Tibial nerve (tissue), 4 donors: ENCODE measurements around the gene RNASE8. TPM values are rescaled to one million over a fixed set of nuclear protein-coding genes. Genes with fewer than 3 reads are reported as not detected.
A peak's percentile ranks its signal among the peaks of the same experiment; 100 is the strongest.

ENCODE experiments used
- DNase-seq, 2 donors: peaks; one replicate each; pipeline ENCODE4 v3.0.0-alpha.2; 2019; ENCODE audit warnings: low spot score in 2 of 2
- H3K27ac ChIP-seq, 4 donors: fragments of 200-600 bp; sonication (generic) in 3 of 4; one replicate each; pipeline ENCODE4 v1.5.1; 2017 to 2019; ENCODE audit warnings: mild to moderate bottlenecking in 1 of 4
- H3K27me3 ChIP-seq, 2 donors: fragments of 200-600 bp; sonication (generic) in 1 of 2; one replicate each; pipeline versions ENCODE4 v1.5.1 to v1.6.0; 2017 to 2019
- H3K36me3 ChIP-seq, 3 donors: fragments of 200-600 bp; sonication (generic); one replicate each; pipeline ENCODE4 v1.5.1; 2018 to 2019
- H3K4me1 ChIP-seq, 4 donors: fragments of 200-600 bp; sonication (generic) in 3 of 4; one replicate each; pipeline ENCODE4 v1.5.1; 2017 to 2019
- H3K4me3 ChIP-seq, 4 donors: fragments of 200-600 bp; sonication (generic) in 3 of 4; one replicate each; pipeline ENCODE4 v1.5.1; 2017 to 2019; ENCODE audit warnings: mild to moderate bottlenecking in 1 of 4, moderate library complexity in 1 of 4
- H3K9me3 ChIP-seq, 4 donors: fragments of 200-600 bp; sonication (generic) in 3 of 4; one replicate each; pipeline ENCODE4 v1.5.1; 2017 to 2019
- CTCF ChIP-seq, 5 experiments: fragments of 200-600 bp in 3 of 5; fragments of 450-650 bp in 2 of 5; sonication (generic) in 3 of 5; IDR thresholded peaks; one replicate each; pipeline ENCODE4 v1.5.1; 2016 to 2019; ENCODE audit warnings: antibody characterized with exemption in 5 of 5, mild to moderate bottlenecking in 3 of 5, moderate library complexity in 2 of 5
- EP300 ChIP-seq, 2 donors: sonication (generic); formaldehyde crosslinking; IDR thresholded peaks; one replicate each; pipeline ENCODE4 v1.6.1; 2017; ENCODE audit warnings: antibody characterized with exemption in 2 of 2, mild to moderate bottlenecking in 1 of 2
- POLR2A ChIP-seq, 2 donors: fragments of 450-650 bp; IDR thresholded peaks; one replicate each; pipeline ENCODE4 v1.6.1; 2017; ENCODE audit warnings: antibody characterized with exemption in 2 of 2, mild to moderate bottlenecking in 2 of 2, moderate library complexity in 2 of 2
- WGBS, 2 donors: methylation state at CpG; one replicate each; pipeline ENCODE4 v1.1.5; 2018; 5-methylcytosine and 5-hydroxymethylcytosine counted together
- total RNA-seq, 4 donors: library from RNA; depleted of rRNA; stranded (reverse); fragments of >200 nt; gene quantifications; one replicate each; pipeline ENCODE4 v1.1.0, GENCODE V29; 2016

Gene RNASE8
- total RNA-seq, 4 donors from 2014 or later = not detected

GRCh38 chr14:21072781-21073339 is 15.2 kb downstream of the RNASE8 start:
- DNase-seq = no peak
- peaks cover 0 to 39% (median 0%) of the 10 kb centered on the region in 3 donors for H3K36me3 ChIP-seq
- peaks cover 0 to 61% (median 34%) of the 10 kb centered on the region in 4 donors for H3K4me1 ChIP-seq
- 73 to 77% methylated on average over 7 to 8 of the region's 9 CpGs for WGBS, 2 donors
- H3K27me3 ChIP-seq = no peaks in the 10 kb centered on the region
- no peaks in the 10 kb centered on the region for H3K9me3 ChIP-seq
- TF ChIP-seq POLR2A (IDR thresholded peaks at IDR 0.05) (no peak), CTCF (IDR thresholded peaks at IDR 0.05) (no peak), EP300 (IDR thresholded peaks at IDR 0.05) (no peak)
- H3K4me3 ChIP-seq = no peak overlapping the region
- peak overlapping the region; percentile 81 to 97 (median 94) for H3K27ac ChIP-seq

GRCh38 chr14:21073921-21074320 is 16.3 kb downstream of the RNASE8 start:
- no peaks in the 10 kb centered on the region for H3K27me3 ChIP-seq
- H3K9me3 ChIP-seq = no peaks in the 10 kb centered on the region
- WGBS, 2 donors = 69 to 78% methylated on average over 5 to 9 of the region's 9 CpGs
- DNase-seq = no peak
- TF ChIP-seq POLR2A (IDR thresholded peaks at IDR 0.05) = no peak
- no peak for TF ChIP-seq CTCF (IDR thresholded peaks at IDR 0.05)
- no peak for TF ChIP-seq EP300 (IDR thresholded peaks at IDR 0.05)
- peaks cover 0 to 50% (median 0%) of the 10 kb centered on the region in 3 donors for H3K36me3 ChIP-seq
- H3K4me3 ChIP-seq = no peak overlapping the region
- peak overlapping the region; percentile 30 to 97 (median 88) for H3K27ac ChIP-seq
- H3K4me1 ChIP-seq = peaks cover 0 to 56% (median 29%) of the 10 kb centered on the region in 4 donors

GRCh38 chr14:21074398-21075272 is 17.0 kb downstream of the RNASE8 start:
- 66 to 70% methylated on average over 18 to 26 of the region's 26 CpGs for WGBS, 2 donors
- Histone ChIP-seq H3K4me3 (no peak overlapping the region), H3K27me3 (no peaks in the 10 kb centered on the region), H3K4me1 (peaks cover 0 to 49% (median 24%) of the 10 kb centered on the region in 4 donors), H3K36me3 (peaks cover 0 to 57% (median 0%) of the 10 kb centered on the region in 3 donors), H3K27ac (peak overlapping the region; percentile 30 to 97 (median 70)), H3K9me3 (no peaks in the 10 kb centered on the region)
- TF ChIP-seq EP300 (IDR thresholded peaks at IDR 0.05) (no peak), POLR2A (IDR thresholded peaks at IDR 0.05) (no peak), CTCF (IDR thresholded peaks at IDR 0.05) (no peak)
- no peak for DNase-seq

GRCh38 chr14:21075719-21076437 is 18.3 kb downstream of the RNASE8 start:
- peaks cover 0 to 48% (median 23%) of the 10 kb centered on the region in 4 donors for H3K4me1 ChIP-seq
- H3K36me3 ChIP-seq = peaks cover 0 to 69% (median 0%) of the 10 kb centered on the region in 3 donors
- H3K27ac ChIP-seq = peak overlapping the region in 2 of 4 donors; percentile 96 to 97

More at GRCh38 chr14:21075719-21076437, 18.3 kb downstream of the RNASE8 start:
- Histone ChIP-seq H3K9me3 (no peaks in the 10 kb centered on the region), H3K4me3 (no peak overlapping the region), H3K27me3 (no peaks in the 10 kb centered on the region)
- 75 to 79% methylated on average over 9 of the region's 9 CpGs for WGBS, 2 donors
- DNase-seq = no peak
- no peak for TF ChIP-seq CTCF (IDR thresholded peaks at IDR 0.05)
- no peak for TF ChIP-seq POLR2A (IDR thresholded peaks at IDR 0.05)
- no peak for TF ChIP-seq EP300 (IDR thresholded peaks at IDR 0.05)
